SK-N-MC (cell line): ENCODE data around the gene VAMP3.
"Not testable (repeated sequence)": the region's sequence is repeated elsewhere in the genome, so short reads cannot be mapped to it uniquely, and the experiment has no call there.

Experiments used
- DNase-seq: peaks from one replicate; pipeline ENCODE4 v3.0.0-alpha.2; 2011; ENCODE audit warnings: low read depth, low spot score
- H3K27ac ChIP-seq: fragments of 200-600 bp; sonication (generic); 2 replicates; pipeline ENCODE4 v1.5.1; 2016; ENCODE audit warnings: mixed run types
- H3K36me3 ChIP-seq: fragments of 200-600 bp; sonication (generic); 2 replicates; pipeline ENCODE4 v1.6.1; 2017; ENCODE audit warnings: antibody characterized with exemption, low read length, mixed read lengths; ENCODE audit not compliant: insufficient read depth
- H3K4me3 ChIP-seq: fragments of 200-600 bp; sonication (generic); 2 replicates; pipeline ENCODE4 v1.5.1; 2016
- H3K9ac ChIP-seq: fragments of 200-600 bp; sonication (generic); 2 replicates; pipeline ENCODE4 v1.8.0; 2017; ENCODE audit warnings: mixed run types, mixed read lengths; ENCODE audit not compliant: insufficient read length
- H3K9me3 ChIP-seq: fragments of 200-600 bp; sonication (generic); 2 replicates; pipeline ENCODE4 v1.6.1; 2017; ENCODE audit warnings: low read depth, mild to moderate bottlenecking, antibody characterized with exemption, low read length, moderate library complexity, mixed read lengths
- EZH2 ChIP-seq: fragments of 200-600 bp; sonication (generic); IDR thresholded peaks from one replicate; pipeline ENCODE4 v1.6.1; 2017; ENCODE audit warnings: antibody characterized with exemption
- FOXP2 ChIP-seq: optimal IDR thresholded peaks from 2 replicates; pipeline ENCODE3; 2011; ENCODE audit warnings: mild to moderate bottlenecking, moderate library complexity; ENCODE audit not compliant: insufficient read depth; ENCODE audit errors: extremely low read length, control extremely low read depth
- POLR2AphosphoS5 ChIP-seq: IDR thresholded peaks from 2 replicates; pipeline ENCODE4 v1.6.1; 2012; ENCODE audit warnings: mild to moderate bottlenecking, low read depth, low read length, borderline replicate concordance

VAMP3 gene

GRCh38 chr1:7785108-7785507 is 14.0 kb downstream of the VAMP3 start:
- no peak overlapping the region for H3K27ac ChIP-seq
- DNase-seq = no peak

GRCh38 chr1:7786795-7787194 is 15.7 kb downstream of the VAMP3 start:
- H3K9me3 ChIP-seq = peaks cover 5% of the 10 kb centered on the region; the same call in 1 of the 2 replicates
- DNase-seq = no peak
- H3K4me3 ChIP-seq = no peak overlapping the region
- H3K27ac ChIP-seq = no peak overlapping the region
- TF ChIP-seq EZH2 = no peak
- TF ChIP-seq FOXP2 = no peak
- TF ChIP-seq POLR2AphosphoS5 = no peak
- peaks cover 8% of the 10 kb centered on the region; the same call in 1 of the 2 replicates for H3K36me3 ChIP-seq
- no peak overlapping the region for H3K9ac ChIP-seq

More at GRCh38 chr1:7785108-7785507, 14.0 kb downstream of the VAMP3 start:
- Histone ChIP-seq H3K9ac (no peak overlapping the region), H3K4me3 (no peak overlapping the region), H3K36me3 (peaks cover 14% of the 10 kb centered on the region; the same call in 1 of the 2 replicates), H3K9me3 (peaks cover 4% of the 10 kb centered on the region; the same call in 1 of the 2 replicates)
- TF ChIP-seq POLR2AphosphoS5 (no peak), EZH2 (no peak), FOXP2 (no peak)

- peaks cover 8% of the 10 kb centered on the region; the same call in 1 of the 2 replicates for H3K36me3 ChIP-seq
- no peak overlapping the region for H3K9ac ChIP-seq
- H3K9me3 ChIP-seq = peaks cover 5% of the 10 kb centered on the region; the same call in 1 of the 2 replicates
- no peak for TF ChIP-seq POLR2AphosphoS5
- no peak for TF ChIP-seq FOXP2
- no peak for TF ChIP-seq EZH2
- H3K4me3 ChIP-seq = no peak overlapping the region
- no peak for DNase-seq
- no peak overlapping the region for H3K27ac ChIP-seq
Measured at GRCh38 chr1:7789828-7790227, 18.7 kb downstream of the VAMP3 start.

GRCh38 chr1:7791027-7791426 is 19.9 kb downstream of the VAMP3 start:
- H3K27ac ChIP-seq, H3K9me3 ChIP-seq, H3K4me3 ChIP-seq, H3K36me3 ChIP-seq, DNase-seq, H3K9ac ChIP-seq: not testable (repeated sequence)

- H3K36me3 ChIP-seq = no peaks in the 10 kb centered on the region; the same call in 1 of the 2 replicates
- no peak for DNase-seq
- H3K27ac ChIP-seq = no peak overlapping the region
- H3K9me3 ChIP-seq = no peaks in the 10 kb centered on the region
- TF ChIP-seq FOXP2 = no peak
- no peak for TF ChIP-seq EZH2
- no peak for TF ChIP-seq POLR2AphosphoS5
- H3K4me3 ChIP-seq = no peak overlapping the region
- no peak overlapping the region for H3K9ac ChIP-seq
Measured at GRCh38 chr1:7795406-7795805, 24.3 kb downstream of the VAMP3 start.

GRCh38 chr1:7805460-7805859 is 34.4 kb downstream of the VAMP3 start:
- Histone ChIP-seq H3K9me3 (0 out of 2 replicates have a peak, but pooled peaks cover 3% of the 10 kb centered on the region), H3K4me3 (no peak overlapping the region), H3K36me3 (no peaks in the 10 kb centered on the region), H3K9ac (no peak overlapping the region), H3K27ac (no peak overlapping the region)
- no peak for DNase-seq
- no peak for TF ChIP-seq POLR2AphosphoS5
- TF ChIP-seq FOXP2 = no peak
- TF ChIP-seq EZH2 = no peak

- peak; percentile 14 for DNase-seq
- Histone ChIP-seq H3K4me3 (no peak overlapping the region), H3K27ac (no peak overlapping the region), H3K9me3 (0 out of 2 replicates have a peak, but pooled peaks cover 3% of the 10 kb centered on the region), H3K36me3 (no peaks in the 10 kb centered on the region; the same call in 1 of the 2 replicates), H3K9ac (peak overlapping the region; percentile 32)
- TF ChIP-seq POLR2AphosphoS5 (no peak), FOXP2 (no peak), EZH2 (no peak)
Measured at GRCh38 chr1:7808253-7808844, 37.3 kb downstream of the VAMP3 start.

GRCh38 chr1:7809742-7810141 is 38.6 kb downstream of the VAMP3 start:
- no peaks in the 10 kb centered on the region; the same call in 1 of the 2 replicates for H3K36me3 ChIP-seq
- no peak overlapping the region for H3K27ac ChIP-seq
- no peak overlapping the region for H3K4me3 ChIP-seq
- DNase-seq = no peak
- H3K9ac ChIP-seq = no peak overlapping the region
- peaks cover 6% of the 10 kb centered on the region; the same call in 1 of the 2 replicates for H3K9me3 ChIP-seq
- no peak for TF ChIP-seq EZH2
- no peak for TF ChIP-seq POLR2AphosphoS5
- no peak for TF ChIP-seq FOXP2

- peaks cover 6% of the 10 kb centered on the region; the same call in 1 of the 2 replicates for H3K9me3 ChIP-seq
- H3K4me3 ChIP-seq = no peak overlapping the region
- H3K9ac ChIP-seq = no peak overlapping the region
- TF ChIP-seq FOXP2 (no peak), POLR2AphosphoS5 (no peak), EZH2 (no peak)
- no peaks in the 10 kb centered on the region; the same call in 1 of the 2 replicates for H3K36me3 ChIP-seq
- DNase-seq = no peak
- H3K27ac ChIP-seq = no peak overlapping the region
Measured at GRCh38 chr1:7810395-7810794, 39.3 kb downstream of the VAMP3 start.
